ENCODE measurements around the gene CDK5RAP2.

DNA sequence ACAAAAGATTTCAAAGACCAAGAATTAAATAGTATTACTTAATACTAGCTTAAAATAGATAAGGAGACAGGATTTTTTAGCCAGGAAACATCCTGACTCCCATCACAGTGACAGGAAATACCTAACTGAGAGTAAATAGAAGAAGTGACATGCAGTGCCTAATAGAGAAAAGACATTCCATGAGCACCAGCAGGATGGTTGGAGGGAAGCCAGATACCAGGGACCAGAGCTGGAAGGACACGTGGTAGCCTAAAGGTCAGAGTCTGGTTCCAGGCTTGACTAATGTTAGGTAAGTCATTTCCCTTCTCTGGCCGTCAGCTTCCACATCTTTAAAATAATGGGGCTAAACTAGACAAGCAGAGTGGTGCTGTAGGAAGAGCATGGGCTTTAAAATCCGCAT is 41.6 kb downstream of the CDK5RAP2 start:
- TF ChIP-seq CTCF (IDR thresholded peaks at IDR 0.05) (no peak), POLR2AphosphoS5 (IDR thresholded peaks at IDR 0.05) (no peak)

All from sigmoid colon (tissue), 4 donors.